Suprapubic skin (tissue), 4 donors: Measurements from ENCODE around the gene SLC22A17. TPM values are rescaled to one million over a fixed set of nuclear protein-coding genes. Genes with fewer than 3 reads are reported as not detected.
A peak's percentile ranks its signal among the peaks of the same experiment; 100 is the strongest.

Experiments used
- DNase-seq, 2 donors: peaks; one replicate each; pipeline ENCODE4 v3.0.0-alpha.2; 2019; ENCODE audit warnings: low spot score in 2 of 2
- H3K27ac ChIP-seq: fragments of 200-600 bp; sonication (generic); one replicate; pipeline ENCODE4 v1.5.1; 2019
- H3K27me3 ChIP-seq: fragments of 200-600 bp; sonication (generic); one replicate; pipeline ENCODE4 v1.5.1; 2019
- H3K36me3 ChIP-seq: fragments of 200-600 bp; sonication (generic); one replicate; pipeline ENCODE4 v1.5.1; 2019
- H3K4me1 ChIP-seq: fragments of 200-600 bp; sonication (generic); one replicate; pipeline ENCODE4 v1.5.1; 2019
- H3K4me3 ChIP-seq: fragments of 200-600 bp; sonication (generic); one replicate; pipeline ENCODE4 v1.5.1; 2019; ENCODE audit warnings: mild to moderate bottlenecking
- H3K9me3 ChIP-seq: fragments of 200-600 bp; sonication (generic); one replicate; pipeline ENCODE4 v1.5.1; 2019
- CTCF ChIP-seq, 2 donors: fragments of 200-600 bp in 1 of 2; fragments of 450-650 bp in 1 of 2; sonication (generic) in 1 of 2; IDR thresholded peaks; one replicate each; pipeline ENCODE4 v1.5.1; 2016 to 2019; ENCODE audit warnings: antibody characterized with exemption in 2 of 2, mild to moderate bottlenecking in 1 of 2, moderate library complexity in 1 of 2
- EP300 ChIP-seq: sonication (generic); formaldehyde crosslinking; IDR thresholded peaks from one replicate; pipeline ENCODE4 v1.6.1; 2017; ENCODE audit warnings: antibody characterized with exemption
- POLR2A ChIP-seq, 2 donors: fragments of 450-650 bp; IDR thresholded peaks; one replicate each; pipeline ENCODE4 v1.6.1; 2017; ENCODE audit warnings: antibody characterized with exemption in 2 of 2, mild to moderate bottlenecking in 2 of 2, moderate library complexity in 2 of 2
- POLR2AphosphoS5 ChIP-seq, 3 donors: sonication (generic); formaldehyde crosslinking; IDR thresholded peaks; one replicate each; pipeline ENCODE4 v1.6.1; 2017; ENCODE audit warnings: antibody characterized with exemption in 3 of 3
- WGBS: methylation state at CpG from one replicate; pipeline ENCODE4 v1.1.5; 2018; 5-methylcytosine and 5-hydroxymethylcytosine counted together
- total RNA-seq, 4 donors: library from RNA; depleted of rRNA; stranded (reverse); fragments of >200 nt; gene quantifications; one replicate each; pipeline ENCODE4 v1.1.0, GENCODE V29; 2016

SLC22A17 gene
- total RNA-seq, 4 donors from 2014 or later = 15.4 to 67.6 (median 22.5) TPM

- TF ChIP-seq EP300 (no peak), POLR2AphosphoS5 (IDR thresholded peaks at IDR 0.05) (no peak), POLR2A (IDR thresholded peaks at IDR 0.05) (no peak), CTCF (IDR thresholded peaks at IDR 0.05) (no peak)
- peak overlapping the region; percentile 60 for H3K4me3 ChIP-seq
- 57% methylated on average over 10 of the region's 10 CpGs for WGBS
- H3K4me1 ChIP-seq = peaks cover 51% of the 10 kb centered on the region
- H3K36me3 ChIP-seq = peaks cover 6% of the 10 kb centered on the region
- no peaks in the 10 kb centered on the region for H3K9me3 ChIP-seq
- H3K27ac ChIP-seq = peak overlapping the region; percentile 93
- DNase-seq = peak in 1 of 2 donors; percentile 31
- no peaks in the 10 kb centered on the region for H3K27me3 ChIP-seq
These were observed 52.6 kb downstream of the SLC22A17 start for GRCh38 chr14:23299986-23300686.

- DNase-seq = no peak
- H3K9me3 ChIP-seq = no peaks in the 10 kb centered on the region
- H3K4me1 ChIP-seq = peaks cover 58% of the 10 kb centered on the region
- no peak for TF ChIP-seq POLR2A (IDR thresholded peaks at IDR 0.05)
- no peak for TF ChIP-seq POLR2AphosphoS5 (IDR thresholded peaks at IDR 0.05)
- no peak for TF ChIP-seq CTCF (IDR thresholded peaks at IDR 0.05)
- TF ChIP-seq EP300 = no peak
- H3K27me3 ChIP-seq = no peaks in the 10 kb centered on the region
- H3K27ac ChIP-seq = peak overlapping the region; percentile 93
- 59% methylated on average over 2 of the region's 2 CpGs for WGBS
- peaks cover 6% of the 10 kb centered on the region for H3K36me3 ChIP-seq
- peak overlapping the region; percentile 60 for H3K4me3 ChIP-seq
These were observed 53.3 kb downstream of the SLC22A17 start for GRCh38 chr14:23299211-23299957.

- 85% methylated on average over 7 of the region's 7 CpGs for WGBS
- H3K36me3 ChIP-seq = peaks cover 6% of the 10 kb centered on the region
- H3K27ac ChIP-seq = peak overlapping the region; percentile 93
- H3K27me3 ChIP-seq = no peaks in the 10 kb centered on the region
- peak; percentile 28 to 29 for DNase-seq
- no peaks in the 10 kb centered on the region for H3K9me3 ChIP-seq
- TF ChIP-seq EP300 (no peak), POLR2A (IDR thresholded peaks at IDR 0.05) (no peak), POLR2AphosphoS5 (IDR thresholded peaks at IDR 0.05) (no peak), CTCF (IDR thresholded peaks at IDR 0.05) (no peak)
- H3K4me1 ChIP-seq = peaks cover 55% of the 10 kb centered on the region
- H3K4me3 ChIP-seq = no peak overlapping the region
These were observed 54.9 kb downstream of the SLC22A17 start for GRCh38 chr14:23297611-23298277.

- TF ChIP-seq POLR2AphosphoS5 (IDR thresholded peaks at IDR 0.05) (no peak), EP300 (no peak), CTCF (IDR thresholded peaks at IDR 0.05) (no peak), POLR2A (IDR thresholded peaks at IDR 0.05) (no peak)
- Histone ChIP-seq H3K9me3 (no peaks in the 10 kb centered on the region), H3K36me3 (peaks cover 6% of the 10 kb centered on the region), H3K27me3 (no peaks in the 10 kb centered on the region), H3K4me3 (no peak overlapping the region), H3K27ac (peak overlapping the region; percentile 93), H3K4me1 (peaks cover 53% of the 10 kb centered on the region)
- peak in 1 of 2 donors; percentile 11 for DNase-seq
- WGBS = 84% methylated on average over 7 of the region's 7 CpGs
These were observed 55.6 kb downstream of the SLC22A17 start for GRCh38 chr14:23297096-23297495.

Other genes starting within 250 kb of the SLC22A17 start
- gene CIROP, start 247.9 kb downstream of the SLC22A17 start, total RNA-seq = not detected
- gene CEBPE, start 233.6 kb downstream of the SLC22A17 start, total RNA-seq = not detected
- gene SLC7A8, start 169.2 kb downstream of the SLC22A17 start, total RNA-seq = 10 to 100 TPM; 45.2 to 67.7 (median 53.2) TPM
- gene RNF212B, start 115.0 kb downstream of the SLC22A17 start, total RNA-seq = not detected
- gene HOMEZ, start 66.8 kb downstream of the SLC22A17 start, total RNA-seq = 10 to 100 TPM in 1 of 4 donors, 1 to 10 TPM in 3; 7.8 to 13.1 (median 8.5) TPM
- 10 to 100 TPM; 15.3 to 29.9 (median 22.5) TPM for gene PPP1R3E, start 50.0 kb downstream of the SLC22A17 start, total RNA-seq
- 10 to 100 TPM; 35.4 to 48.4 (median 44.7) TPM for gene BCL2L2, start 46.1 kb downstream of the SLC22A17 start, total RNA-seq
- gene PABPN1, start 31.4 kb downstream of the SLC22A17 start, total RNA-seq = 100 to 1,000 TPM in 1 of 4 donors, 10 to 100 TPM in 3; 45.1 to 109 (median 58.8) TPM
- gene EFS, start 12.3 kb upstream of the SLC22A17 start, total RNA-seq = 10 to 100 TPM; 63.0 to 74.0 (median 64.8) TPM
- gene IL25, start 19.9 kb upstream of the SLC22A17 start, total RNA-seq = 1 to 10 TPM in 1 of 4 donors, under 1 TPM in 1, not detected in 2; 0.68 to 1.2 TPM
- gene CMTM5, start 24.2 kb upstream of the SLC22A17 start, total RNA-seq = under 1 TPM in 1 of 4 donors, not detected in 3; 0.76 TPM
- not detected for gene MYH6, start 55.4 kb upstream of the SLC22A17 start, total RNA-seq
- gene MYH7, start 82.8 kb upstream of the SLC22A17 start, total RNA-seq = not detected
- gene NGDN, start 116.8 kb upstream of the SLC22A17 start, total RNA-seq = 10 to 100 TPM; 31.1 to 61.4 (median 46.5) TPM
- gene ZFHX2, start 198.9 kb upstream of the SLC22A17 start, total RNA-seq = 1 to 10 TPM in 1 of 4 donors, under 1 TPM in 3; 0.16 to 1.4 (median 0.56) TPM
- 10 to 100 TPM in 2 of 4 donors, 1 to 10 TPM in 2; 7.0 to 16.7 (median 11.8) TPM for gene THTPA, start 203.4 kb upstream of the SLC22A17 start, total RNA-seq
- 100 to 1,000 TPM; 117 to 415 (median 150) TPM for gene AP1G2, start 214.9 kb upstream of the SLC22A17 start, total RNA-seq
- under 1 TPM in 3 of 4 donors, not detected in 1; 0.30 to 0.60 (median 0.30) TPM for gene JPH4, start 225.9 kb upstream of the SLC22A17 start, total RNA-seq